ENCODE results near the gene EPS8. TPM values are rescaled to one million over a fixed set of nuclear protein-coding genes. Genes with fewer than 3 reads are reported as not detected.

EPS8 gene
- total RNA-seq, 1 experiment from 2014 or later: 7.5 TPM

DNA sequence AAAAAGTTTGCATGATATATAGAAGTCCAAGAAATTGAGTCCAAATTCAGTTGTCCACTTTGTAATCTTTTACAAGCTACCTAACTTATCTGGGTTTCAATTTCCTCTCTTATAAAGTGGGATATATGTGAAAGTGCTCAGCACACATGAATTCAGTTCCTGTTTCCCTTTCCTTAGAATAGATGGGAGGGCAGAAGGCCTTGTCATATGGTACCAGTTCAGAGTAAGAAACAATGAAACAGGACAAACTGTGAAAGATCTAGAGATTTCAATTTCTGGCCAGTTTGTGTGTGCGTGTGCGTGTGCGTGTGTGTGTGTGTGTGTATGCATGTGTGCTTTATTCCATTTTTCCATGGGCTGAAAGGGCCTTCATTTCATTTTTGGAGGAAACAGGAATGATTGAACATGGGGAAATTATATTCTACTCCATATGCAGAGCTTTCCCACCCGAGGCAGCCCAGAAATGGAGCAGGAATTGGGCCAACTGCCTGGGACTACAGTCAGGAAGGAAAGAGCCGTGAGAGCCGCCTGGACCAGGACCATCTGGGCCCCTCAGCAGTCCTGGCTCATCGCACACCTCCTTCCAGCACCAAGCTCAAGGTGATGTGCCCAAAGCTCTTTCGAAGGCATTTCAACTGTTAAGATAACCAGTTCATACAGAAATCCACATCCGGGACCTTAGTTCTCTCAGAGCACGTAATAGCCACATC, 183.2 kb downstream of the EPS8 start (continued):
- TF ChIP-seq NR2C2 (CRISPR knock-in tag; IDR thresholded peaks at IDR 0.05): no peak
- TF ChIP-seq TCF7 (CRISPR knock-in tag; IDR thresholded peaks at IDR 0.05; ENCODE audit: low read depth): no peak

DNA sequence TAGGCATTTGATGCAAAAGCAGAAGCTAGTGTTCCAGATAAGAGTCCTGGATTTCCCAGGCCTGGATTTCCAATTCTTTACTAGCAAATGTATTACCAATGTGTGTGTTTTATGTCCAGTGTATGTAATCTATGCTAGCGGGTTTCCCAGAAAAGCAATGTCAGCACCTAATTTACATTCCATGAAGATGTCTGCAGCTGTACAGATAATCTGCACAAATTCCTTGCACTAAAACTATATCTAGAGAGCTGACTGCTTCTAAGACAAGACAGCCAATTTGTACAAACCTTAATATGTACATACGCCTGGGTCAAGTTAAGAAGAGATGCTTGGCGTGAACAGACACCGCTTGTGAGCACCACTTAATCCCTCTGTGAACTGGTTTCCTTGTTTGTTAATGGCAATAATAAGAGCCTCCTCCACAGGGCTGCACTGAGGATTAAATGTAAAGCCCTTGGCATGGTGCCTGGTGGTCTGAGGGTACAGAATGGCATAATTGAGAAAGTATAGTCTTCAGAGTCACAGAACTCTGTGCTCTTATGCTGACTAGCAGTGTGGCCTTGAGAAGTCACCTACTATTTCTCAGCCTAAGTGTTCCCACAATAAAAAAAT, 185.6 kb downstream of the EPS8 start:
- Mint-ChIP-seq H3K4me1 (no peaks in the 10 kb centered on the region), H3K9me3 (no peaks in the 10 kb centered on the region), H3K36me3 (no peaks in the 10 kb centered on the region), H3K4me3 (no peak overlapping the region), H3K27me3 (ENCODE audit: low read depth) (no peaks in the 10 kb centered on the region), H3K27ac (no peak overlapping the region)
- DNase-seq (ENCODE audit: low spot score): no peak
- no peak for ATAC-seq
- CTCF ChIA-PET: no interaction called here
- TF ChIP-seq ZNF219 (CRISPR knock-in tag; IDR thresholded peaks at IDR 0.05; ENCODE audit: borderline replicate concordance) (no peak), CREB1 (CRISPR knock-in tag; IDR thresholded peaks at IDR 0.05) (no peak), JUN (CRISPR knock-in tag; IDR thresholded peaks at IDR 0.05) (no peak), GRHL2 (CRISPR knock-in tag; IDR thresholded peaks at IDR 0.05; ENCODE audit: insufficient replicate concordance, severe bottlenecking) (no peak), HMGA2 (CRISPR knock-in tag; IDR thresholded peaks at IDR 0.05) (no peak), ESRRA (CRISPR knock-in tag; IDR thresholded peaks at IDR 0.05; ENCODE audit: borderline replicate concordance) (no peak)
- TF ChIP-seq, protein P1, sequence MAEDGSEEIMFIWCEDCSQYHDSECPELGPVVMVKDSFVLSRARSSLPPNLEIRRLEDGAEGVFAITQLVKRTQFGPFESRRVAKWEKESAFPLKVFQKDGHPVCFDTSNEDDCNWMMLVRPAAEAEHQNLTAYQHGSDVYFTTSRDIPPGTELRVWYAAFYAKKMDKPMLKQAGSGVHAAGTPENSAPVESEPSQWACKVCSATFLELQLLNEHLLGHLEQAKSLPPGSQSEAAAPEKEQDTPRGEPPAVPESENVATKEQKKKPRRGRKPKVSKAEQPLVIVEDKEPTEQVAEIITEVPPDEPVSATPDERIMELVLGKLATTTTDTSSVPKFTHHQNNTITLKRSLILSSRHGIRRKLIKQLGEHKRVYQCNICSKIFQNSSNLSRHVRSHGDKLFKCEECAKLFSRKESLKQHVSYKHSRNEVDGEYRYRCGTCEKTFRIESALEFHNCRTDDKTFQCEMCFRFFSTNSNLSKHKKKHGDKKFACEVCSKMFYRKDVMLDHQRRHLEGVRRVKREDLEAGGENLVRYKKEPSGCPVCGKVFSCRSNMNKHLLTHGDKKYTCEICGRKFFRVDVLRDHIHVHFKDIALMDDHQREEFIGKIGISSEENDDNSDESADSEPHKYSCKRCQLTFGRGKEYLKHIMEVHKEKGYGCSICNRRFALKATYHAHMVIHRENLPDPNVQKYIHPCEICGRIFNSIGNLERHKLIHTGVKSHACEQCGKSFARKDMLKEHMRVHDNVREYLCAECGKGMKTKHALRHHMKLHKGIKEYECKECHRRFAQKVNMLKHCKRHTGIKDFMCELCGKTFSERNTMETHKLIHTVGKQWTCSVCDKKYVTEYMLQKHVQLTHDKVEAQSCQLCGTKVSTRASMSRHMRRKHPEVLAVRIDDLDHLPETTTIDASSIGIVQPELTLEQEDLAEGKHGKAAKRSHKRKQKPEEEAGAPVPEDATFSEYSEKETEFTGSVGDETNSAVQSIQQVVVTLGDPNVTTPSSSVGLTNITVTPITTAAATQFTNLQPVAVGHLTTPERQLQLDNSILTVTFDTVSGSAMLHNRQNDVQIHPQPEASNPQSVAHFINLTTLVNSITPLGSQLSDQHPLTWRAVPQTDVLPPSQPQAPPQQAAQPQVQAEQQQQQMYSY (CRISPR knock-in tag; IDR thresholded peaks at IDR 0.05): no peak
- TF ChIP-seq, protein P2, sequence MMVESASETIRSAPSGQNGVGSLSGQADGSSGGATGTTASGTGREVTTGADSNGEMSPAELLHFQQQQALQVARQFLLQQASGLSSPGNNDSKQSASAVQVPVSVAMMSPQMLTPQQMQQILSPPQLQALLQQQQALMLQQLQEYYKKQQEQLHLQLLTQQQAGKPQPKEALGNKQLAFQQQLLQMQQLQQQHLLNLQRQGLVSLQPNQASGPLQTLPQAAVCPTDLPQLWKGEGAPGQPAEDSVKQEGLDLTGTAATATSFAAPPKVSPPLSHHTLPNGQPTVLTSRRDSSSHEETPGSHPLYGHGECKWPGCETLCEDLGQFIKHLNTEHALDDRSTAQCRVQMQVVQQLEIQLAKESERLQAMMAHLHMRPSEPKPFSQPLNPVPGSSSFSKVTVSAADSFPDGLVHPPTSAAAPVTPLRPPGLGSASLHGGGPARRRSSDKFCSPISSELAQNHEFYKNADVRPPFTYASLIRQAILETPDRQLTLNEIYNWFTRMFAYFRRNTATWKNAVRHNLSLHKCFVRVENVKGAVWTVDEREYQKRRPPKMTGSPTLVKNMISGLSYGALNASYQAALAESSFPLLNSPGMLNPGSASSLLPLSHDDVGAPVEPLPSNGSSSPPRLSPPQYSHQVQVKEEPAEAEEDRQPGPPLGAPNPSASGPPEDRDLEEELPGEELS (CRISPR knock-in tag; IDR thresholded peaks at IDR 0.05): no peak
- TF ChIP-seq, protein P3, sequence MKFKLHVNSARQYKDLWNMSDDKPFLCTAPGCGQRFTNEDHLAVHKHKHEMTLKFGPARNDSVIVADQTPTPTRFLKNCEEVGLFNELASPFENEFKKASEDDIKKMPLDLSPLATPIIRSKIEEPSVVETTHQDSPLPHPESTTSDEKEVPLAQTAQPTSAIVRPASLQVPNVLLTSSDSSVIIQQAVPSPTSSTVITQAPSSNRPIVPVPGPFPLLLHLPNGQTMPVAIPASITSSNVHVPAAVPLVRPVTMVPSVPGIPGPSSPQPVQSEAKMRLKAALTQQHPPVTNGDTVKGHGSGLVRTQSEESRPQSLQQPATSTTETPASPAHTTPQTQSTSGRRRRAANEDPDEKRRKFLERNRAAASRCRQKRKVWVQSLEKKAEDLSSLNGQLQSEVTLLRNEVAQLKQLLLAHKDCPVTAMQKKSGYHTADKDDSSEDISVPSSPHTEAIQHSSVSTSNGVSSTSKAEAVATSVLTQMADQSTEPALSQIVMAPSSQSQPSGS (CRISPR knock-in tag; IDR thresholded peaks at IDR 0.05; ENCODE audit: borderline replicate concordance, low read depth): no peak
- TF ChIP-seq, protein P4, sequence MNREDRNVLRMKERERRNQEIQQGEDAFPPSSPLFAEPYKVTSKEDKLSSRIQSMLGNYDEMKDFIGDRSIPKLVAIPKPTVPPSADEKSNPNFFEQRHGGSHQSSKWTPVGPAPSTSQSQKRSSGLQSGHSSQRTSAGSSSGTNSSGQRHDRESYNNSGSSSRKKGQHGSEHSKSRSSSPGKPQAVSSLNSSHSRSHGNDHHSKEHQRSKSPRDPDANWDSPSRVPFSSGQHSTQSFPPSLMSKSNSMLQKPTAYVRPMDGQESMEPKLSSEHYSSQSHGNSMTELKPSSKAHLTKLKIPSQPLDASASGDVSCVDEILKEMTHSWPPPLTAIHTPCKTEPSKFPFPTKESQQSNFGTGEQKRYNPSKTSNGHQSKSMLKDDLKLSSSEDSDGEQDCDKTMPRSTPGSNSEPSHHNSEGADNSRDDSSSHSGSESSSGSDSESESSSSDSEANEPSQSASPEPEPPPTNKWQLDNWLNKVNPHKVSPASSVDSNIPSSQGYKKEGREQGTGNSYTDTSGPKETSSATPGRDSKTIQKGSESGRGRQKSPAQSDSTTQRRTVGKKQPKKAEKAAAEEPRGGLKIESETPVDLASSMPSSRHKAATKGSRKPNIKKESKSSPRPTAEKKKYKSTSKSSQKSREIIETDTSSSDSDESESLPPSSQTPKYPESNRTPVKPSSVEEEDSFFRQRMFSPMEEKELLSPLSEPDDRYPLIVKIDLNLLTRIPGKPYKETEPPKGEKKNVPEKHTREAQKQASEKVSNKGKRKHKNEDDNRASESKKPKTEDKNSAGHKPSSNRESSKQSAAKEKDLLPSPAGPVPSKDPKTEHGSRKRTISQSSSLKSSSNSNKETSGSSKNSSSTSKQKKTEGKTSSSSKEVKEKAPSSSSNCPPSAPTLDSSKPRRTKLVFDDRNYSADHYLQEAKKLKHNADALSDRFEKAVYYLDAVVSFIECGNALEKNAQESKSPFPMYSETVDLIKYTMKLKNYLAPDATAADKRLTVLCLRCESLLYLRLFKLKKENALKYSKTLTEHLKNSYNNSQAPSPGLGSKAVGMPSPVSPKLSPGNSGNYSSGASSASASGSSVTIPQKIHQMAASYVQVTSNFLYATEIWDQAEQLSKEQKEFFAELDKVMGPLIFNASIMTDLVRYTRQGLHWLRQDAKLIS (CRISPR knock-in tag; IDR thresholded peaks at IDR 0.05; ENCODE audit: borderline replicate concordance): no peak
- TF ChIP-seq, protein P5, sequence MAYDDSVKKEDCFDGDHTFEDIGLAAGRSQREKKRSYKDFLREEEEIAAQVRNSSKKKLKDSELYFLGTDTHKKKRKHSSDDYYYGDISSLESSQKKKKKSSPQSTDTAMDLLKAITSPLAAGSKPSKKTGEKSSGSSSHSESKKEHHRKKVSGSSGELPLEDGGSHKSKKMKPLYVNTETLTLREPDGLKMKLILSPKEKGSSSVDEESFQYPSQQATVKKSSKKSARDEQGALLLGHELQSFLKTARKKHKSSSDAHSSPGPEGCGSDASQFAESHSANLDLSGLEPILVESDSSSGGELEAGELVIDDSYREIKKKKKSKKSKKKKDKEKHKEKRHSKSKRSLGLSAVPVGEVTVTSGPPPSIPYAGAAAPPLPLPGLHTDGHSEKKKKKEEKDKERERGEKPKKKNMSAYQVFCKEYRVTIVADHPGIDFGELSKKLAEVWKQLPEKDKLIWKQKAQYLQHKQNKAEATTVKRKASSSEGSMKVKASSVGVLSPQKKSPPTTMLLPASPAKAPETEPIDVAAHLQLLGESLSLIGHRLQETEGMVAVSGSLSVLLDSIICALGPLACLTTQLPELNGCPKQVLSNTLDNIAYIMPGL (CRISPR knock-in tag; IDR thresholded peaks at IDR 0.05): no peak
- POLR2A ChIA-PET: no interaction called here
